ENCODE results near the gene LRRC43. TPM values are rescaled to one million over a fixed set of nuclear protein-coding genes. Genes with fewer than 3 reads are reported as not detected.

Gene LRRC43, protein sequence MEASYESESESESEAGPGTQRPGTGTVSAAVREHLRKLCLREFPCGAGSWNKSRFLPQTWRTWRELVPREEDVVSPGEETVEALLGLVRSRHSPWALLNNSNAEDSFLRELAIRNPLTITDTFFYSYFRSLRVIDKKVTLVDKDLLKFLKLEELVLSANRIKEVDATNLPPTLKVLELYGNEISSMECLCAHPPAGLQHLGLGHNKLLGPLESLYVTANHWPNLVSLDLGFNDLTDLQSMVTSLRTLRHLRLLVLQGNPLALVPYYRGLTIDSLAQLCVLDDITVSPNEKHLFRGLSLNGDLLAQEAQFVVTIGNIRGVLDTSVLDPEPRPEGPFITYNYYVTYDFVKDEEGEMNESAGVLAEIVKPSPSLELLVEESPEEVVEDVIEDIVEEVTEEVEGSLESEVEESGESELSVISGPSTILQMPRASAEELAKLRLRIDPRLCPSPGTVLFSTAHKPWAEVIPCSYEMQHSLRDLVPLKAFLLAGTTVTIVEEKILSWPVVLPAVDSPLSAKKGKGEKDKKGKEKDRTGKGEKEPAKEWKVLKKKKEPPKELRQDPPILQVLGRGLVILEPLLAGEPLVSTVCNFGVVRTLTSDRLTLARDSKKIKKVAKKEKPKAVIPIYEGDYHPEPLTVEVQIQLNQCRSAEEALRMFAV
- total RNA-seq, result not detected in 2 replicates

DNA sequence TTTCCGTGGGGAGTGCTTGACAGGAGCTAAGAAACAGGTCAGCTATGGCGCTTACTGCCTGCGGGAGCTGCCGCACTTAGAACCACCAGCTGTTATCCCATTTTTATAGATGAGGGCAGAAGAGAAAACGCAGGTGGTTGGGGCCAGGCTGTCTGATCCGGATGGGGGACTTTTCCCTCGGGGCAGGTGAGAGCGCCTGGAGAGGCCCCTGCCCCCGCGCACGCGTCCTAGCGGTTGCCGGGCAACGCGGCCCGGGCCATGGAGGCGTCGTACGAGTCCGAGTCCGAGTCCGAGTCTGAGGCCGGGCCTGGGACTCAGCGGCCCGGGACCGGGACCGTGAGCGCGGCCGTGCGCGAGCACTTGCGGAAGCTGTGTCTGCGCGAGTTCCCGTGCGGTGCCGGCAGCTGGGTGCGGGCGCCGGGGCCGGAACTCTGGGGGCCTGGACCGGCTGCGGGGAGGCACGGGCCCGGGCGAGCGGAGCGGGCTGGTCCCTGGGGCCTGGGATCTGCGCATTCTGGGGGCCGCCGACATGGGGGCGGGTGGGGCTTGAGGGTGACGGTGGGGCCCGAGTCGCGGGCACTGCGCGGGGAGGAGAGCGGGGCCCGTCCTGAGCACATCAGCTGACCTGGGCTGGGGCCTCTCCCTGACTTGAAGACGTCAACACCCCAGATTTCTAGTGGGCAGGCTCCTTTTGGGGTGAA, at the start of gene LRRC43:
LRRC43 (plus strand) TSS at position 237 of the 701 bp plus-strand sequence; CDS start at position 259, 22 bp downstream.

GRCh38 chr12:122174155-122174845, 8.6 kb upstream of the LRRC43 start, which contains the start of gene IL31:
IL31 (minus strand) TSS chr12:122174221; CDS start chr12:122174172, 49 bp downstream.

GRCh38 chr12:122203301-122204166, 20.6 kb downstream of the LRRC43 start, which contains the start of gene B3GNT4:
B3GNT4 (plus strand) TSS chr12:122203709; CDS start chr12:122204619, 910 bp downstream.

DNA sequence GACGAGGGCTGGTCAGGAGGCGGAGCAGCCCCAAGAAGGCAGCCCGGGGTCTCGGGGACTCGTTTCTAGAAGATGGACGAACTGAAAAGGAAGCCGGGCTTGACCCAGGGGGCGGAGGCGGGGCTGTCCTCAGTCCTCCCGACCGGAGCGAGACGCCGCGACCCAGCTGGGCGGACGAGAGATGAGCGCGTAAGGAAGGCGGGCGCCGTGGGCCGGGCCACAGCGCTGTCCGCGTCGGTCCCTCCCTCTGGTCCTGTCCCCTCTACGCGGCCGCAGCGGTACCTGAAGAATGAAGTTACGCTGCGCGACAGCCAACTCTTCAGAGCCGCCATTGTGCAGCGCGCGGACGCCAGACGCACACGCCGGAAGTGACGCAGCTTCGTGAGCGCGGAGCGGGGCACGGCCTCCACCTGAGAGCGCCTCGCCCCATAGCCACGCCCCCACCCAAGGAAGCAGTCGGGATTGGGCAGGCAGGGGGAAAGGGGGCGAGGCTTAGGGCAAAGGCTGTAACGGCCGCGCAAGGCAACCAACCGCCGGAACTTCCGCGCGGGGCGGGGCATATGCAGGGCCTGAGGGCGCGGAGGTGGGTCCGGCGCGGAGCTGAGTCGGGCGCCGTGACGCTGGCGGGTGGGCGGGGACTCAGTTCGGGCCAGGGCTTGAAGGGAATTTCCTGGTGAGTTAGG, 42.9 kb downstream of the LRRC43 start, which contains the start of gene DIABLO:
DIABLO (minus strand) TSS at position 370 of the 683 bp plus-strand sequence; CDS start at position 332, 38 bp downstream.

Other genes with a start within 250 kb of the LRRC43 start
- 19.3 and 25.4 TPM in 2 replicates for gene BCL7A, start 161.2 kb upstream of the LRRC43 start, total RNA-seq
- gene MLXIP, start 104.4 kb upstream of the LRRC43 start, total RNA-seq, result 7.9 and 15.2 TPM in 2 replicates
- gene IL31, start 8.9 kb upstream of the LRRC43 start, total RNA-seq, result not detected in 2 replicates
- 2.7 and 3.4 TPM in 2 replicates for gene B3GNT4, start 20.6 kb downstream of the LRRC43 start, total RNA-seq
- gene DIABLO, start 42.9 kb downstream of the LRRC43 start, total RNA-seq, result 58.1 and 77.1 TPM in 2 replicates
- gene VPS33A, start 83.4 kb downstream of the LRRC43 start, total RNA-seq, result 11.0 and 16.0 TPM in 2 replicates
- 35.8 and 45.5 TPM in 2 replicates for gene CLIP1, start 239.5 kb downstream of the LRRC43 start, total RNA-seq